KMS-11 (cell line): ENCODE results near the gene LAT.
"Not testable (repeated sequence)": the region's sequence is repeated elsewhere in the genome, so short reads cannot be mapped to it uniquely, and the experiment has no call there.

Experiments used
- H2AFZ ChIP-seq: fragments of 200-600 bp; sonication (generic); 2 replicates; pipeline ENCODE4 v1.6.1; 2016; ENCODE audit warnings: antibody characterized with exemption, mixed run types, low read depth
- H3K27ac ChIP-seq: fragments of 200-600 bp; sonication (generic); 2 replicates; pipeline ENCODE4 v1.6.1; 2016; ENCODE audit warnings: mild to moderate bottlenecking, mixed run types
- H3K27me3 ChIP-seq: fragments of 200-600 bp; sonication (generic); 2 replicates; pipeline ENCODE4 v1.6.1; 2017; ENCODE audit warnings: mild to moderate bottlenecking, low read depth, mixed run types, moderate library complexity; ENCODE audit not compliant: insufficient read depth
- H3K36me3 ChIP-seq: fragments of 200-600 bp; sonication (generic); 2 replicates; pipeline ENCODE4 v1.6.1; 2017; ENCODE audit warnings: mild to moderate bottlenecking, mixed run types; ENCODE audit not compliant: insufficient read depth
- H3K4me1 ChIP-seq: fragments of 200-600 bp; sonication (generic); 2 replicates; pipeline ENCODE4 v1.6.1; 2016; ENCODE audit warnings: mild to moderate bottlenecking, low read depth, mixed run types; ENCODE audit not compliant: poor library complexity, severe bottlenecking
- H3K4me2 ChIP-seq: fragments of 200-600 bp; sonication (generic); 2 replicates; pipeline ENCODE4 v1.7.0; 2016; ENCODE audit warnings: mild to moderate bottlenecking, mixed run types
- H3K4me3 ChIP-seq: fragments of 200-600 bp; sonication (generic); IDR thresholded peaks from 2 replicates; pipeline ENCODE4 v1.6.1; 2017; ENCODE audit warnings: low read depth, low read length, mixed read lengths; ENCODE audit not compliant: insufficient read depth
- H3K79me2 ChIP-seq: fragments of 200-600 bp; sonication (generic); 2 replicates; pipeline ENCODE4 v1.6.1; 2016; ENCODE audit warnings: low read depth, mixed run types; ENCODE audit not compliant: insufficient read depth
- H3K9ac ChIP-seq: fragments of 200-600 bp; sonication (generic); 2 replicates; pipeline ENCODE4 v1.6.1; 2016; ENCODE audit warnings: mild to moderate bottlenecking, mixed run types
- H4K20me1 ChIP-seq: fragments of 200-600 bp; sonication (generic); 2 replicates; pipeline ENCODE4 v1.6.1; 2016; ENCODE audit warnings: mild to moderate bottlenecking, mixed run types; ENCODE audit not compliant: insufficient read depth
- CTCF ChIP-seq: fragments of 200-600 bp; sonication (generic); conservative IDR thresholded peaks from 2 replicates; pipeline ENCODE4 v1.6.1; 2017; ENCODE audit warnings: low read depth, mild to moderate bottlenecking, antibody characterized with exemption, low read length, moderate library complexity, mixed read lengths

Gene LAT

GRCh38 chr16:28991687-28992086 is 6.8 kb downstream of the LAT start:
- no peak for TF ChIP-seq CTCF
- H3K4me1 ChIP-seq: no peaks in the 10 kb centered on the region
- no peak overlapping the region for H3K27ac ChIP-seq
- no peak overlapping the region for H3K9ac ChIP-seq
- no peak overlapping the region for H3K4me3 ChIP-seq
- H3K4me2 ChIP-seq: no peak overlapping the region
- no peaks in the 10 kb centered on the region for H3K79me2 ChIP-seq
- no peaks in the 10 kb centered on the region for H3K36me3 ChIP-seq
- H2AFZ ChIP-seq: no peak overlapping the region
- H4K20me1 ChIP-seq: no peaks in the 10 kb centered on the region
- no peaks in the 10 kb centered on the region for H3K27me3 ChIP-seq

- no peak for TF ChIP-seq CTCF
- Histone ChIP-seq H3K36me3 (no peaks in the 10 kb centered on the region), H3K4me2 (no peak overlapping the region), H3K27ac (no peak overlapping the region), H3K79me2 (no peaks in the 10 kb centered on the region), H3K9ac (no peak overlapping the region), H3K4me3 (no peak overlapping the region), H3K27me3 (no peaks in the 10 kb centered on the region), H3K4me1 (no peaks in the 10 kb centered on the region), H4K20me1 (no peaks in the 10 kb centered on the region), H2AFZ (no peak overlapping the region)
Observed at GRCh38 chr16:28992496-28992895, 7.6 kb downstream of the LAT start.

GRCh38 chr16:28998837-28999236 is 14.0 kb downstream of the LAT start:
- Histone ChIP-seq H3K27ac (no peak overlapping the region), H2AFZ (no peak overlapping the region), H3K4me3 (no peak overlapping the region), H4K20me1 (no peaks in the 10 kb centered on the region), H3K4me2 (no peak overlapping the region), H3K79me2 (no peaks in the 10 kb centered on the region), H3K9ac (no peak overlapping the region), H3K4me1 (no peaks in the 10 kb centered on the region), H3K36me3 (no peaks in the 10 kb centered on the region), H3K27me3 (no peaks in the 10 kb centered on the region)
- TF ChIP-seq CTCF: no peak

- Histone ChIP-seq H3K4me2 (no peak overlapping the region), H3K79me2 (no peaks in the 10 kb centered on the region), H3K4me1 (no peaks in the 10 kb centered on the region), H3K9ac (no peak overlapping the region), H3K4me3 (no peak overlapping the region), H4K20me1 (no peaks in the 10 kb centered on the region), H2AFZ (no peak overlapping the region), H3K27ac (no peak overlapping the region), H3K36me3 (no peaks in the 10 kb centered on the region), H3K27me3 (no peaks in the 10 kb centered on the region)
- no peak for TF ChIP-seq CTCF
Observed at GRCh38 chr16:28999577-28999976, 14.7 kb downstream of the LAT start.

- no peak overlapping the region for H2AFZ ChIP-seq
- H3K36me3 ChIP-seq: no peaks in the 10 kb centered on the region
- H3K79me2 ChIP-seq: no peaks in the 10 kb centered on the region
- no peak overlapping the region for H3K4me2 ChIP-seq
- H3K4me3 ChIP-seq: no peak overlapping the region
- no peak for TF ChIP-seq CTCF
- H4K20me1 ChIP-seq: no peaks in the 10 kb centered on the region
- H3K9ac ChIP-seq: no peak overlapping the region
- H3K4me1 ChIP-seq: no peaks in the 10 kb centered on the region
- no peaks in the 10 kb centered on the region for H3K27me3 ChIP-seq
- no peak overlapping the region for H3K27ac ChIP-seq
Observed at GRCh38 chr16:29000019-29000418, 15.2 kb downstream of the LAT start.

GRCh38 chr16:29004496-29005139 is 19.8 kb downstream of the LAT start:
- not testable (repeated sequence) for H3K4me3 ChIP-seq, H3K79me2 ChIP-seq, H3K27me3 ChIP-seq, H3K36me3 ChIP-seq, H3K4me2 ChIP-seq, H3K4me1 ChIP-seq, H4K20me1 ChIP-seq, H2AFZ ChIP-seq, H3K9ac ChIP-seq, H3K27ac ChIP-seq
